Gastroesophageal sphincter (tissue), 4 donors: Measurements from ENCODE around the gene EXOG. TPM values are rescaled to one million over a fixed set of nuclear protein-coding genes. Genes with fewer than 3 reads are reported as not detected.
A peak's percentile ranks its signal among the peaks of the same experiment; 100 is the strongest.

ENCODE experiments used
- ATAC-seq: fragments of 150-250 bp; one replicate; pipeline ENCODE4 v1.9.1; 2016; ENCODE audit warnings: mild to moderate bottlenecking, moderate library complexity
- H3K27ac ChIP-seq, 4 donors: fragments of 200-600 bp; sonication (generic) in 3 of 4; 1 replicate in 3 of 4; 2 replicates in 1 of 4; pipeline ENCODE4 v1.5.1; 2016 to 2019
- H3K27me3 ChIP-seq: fragments of 200-600 bp; sonication (generic); one replicate; pipeline ENCODE4 v1.5.1; 2019
- H3K36me3 ChIP-seq, 2 donors: fragments of 200-600 bp; sonication (generic); one replicate each; pipeline ENCODE4 v1.5.1; 2019; ENCODE audit warnings: control low read depth in 1 of 2
- H3K4me1 ChIP-seq, 3 donors: fragments of 200-600 bp; sonication (generic); 1 replicate in 2 of 3; 2 replicates in 1 of 3; pipeline ENCODE4 v1.5.1; 2016 to 2019; ENCODE audit warnings: control low read depth in 2 of 3
- H3K4me3 ChIP-seq, 2 donors: fragments of 200-600 bp; sonication (generic); one replicate each; pipeline ENCODE4 v1.5.1; 2019; ENCODE audit warnings: mild to moderate bottlenecking in 1 of 2, moderate library complexity in 1 of 2
- H3K9me3 ChIP-seq, 3 donors: fragments of 200-600 bp; sonication (generic); one replicate each; pipeline ENCODE4 v1.5.1; 2017 to 2019; ENCODE audit warnings: control low read depth in 2 of 3
- EP300 ChIP-seq: sonication (generic); formaldehyde crosslinking; IDR thresholded peaks from one replicate; pipeline ENCODE4 v1.6.1; 2017; ENCODE audit warnings: antibody characterized with exemption, mild to moderate bottlenecking
- POLR2A ChIP-seq, 2 donors: fragments of 450-650 bp; IDR thresholded peaks; one replicate each; pipeline ENCODE4 v1.6.1; 2017; ENCODE audit warnings: antibody characterized with exemption in 2 of 2, mild to moderate bottlenecking in 2 of 2, moderate library complexity in 1 of 2
- POLR2AphosphoS5 ChIP-seq: sonication (generic); formaldehyde crosslinking; IDR thresholded peaks from one replicate; pipeline ENCODE4 v1.6.1; 2017; ENCODE audit warnings: antibody characterized with exemption
- WGBS, 2 donors: methylation state at CpG; one replicate each; pipeline ENCODE4 v1.1.5; 2018; ENCODE audit warnings: low coverage in 1 of 2; 5-methylcytosine and 5-hydroxymethylcytosine counted together
- total RNA-seq, 4 donors: library from RNA; depleted of rRNA; stranded (reverse); fragments of >200 nt; gene quantifications; one replicate each; pipeline ENCODE4 v1.1.0, GENCODE V29; 2016
- TF ChIP-seq, protein P1 (sequence below), 4 experiments: fragments of 200-600 bp in 2 of 4; fragments of 450-650 bp in 2 of 4; sonication (generic) in 1 of 4; IDR thresholded peaks; one replicate each; pipeline ENCODE4 v1.5.1; 2017 to 2019; ENCODE audit warnings: antibody characterized with exemption in 4 of 4, mild to moderate bottlenecking in 2 of 4, moderate library complexity in 2 of 4

Gene EXOG
- total RNA-seq, 4 donors from 2014 or later: 10.5 to 38.3 (median 19.3) TPM

DNA sequence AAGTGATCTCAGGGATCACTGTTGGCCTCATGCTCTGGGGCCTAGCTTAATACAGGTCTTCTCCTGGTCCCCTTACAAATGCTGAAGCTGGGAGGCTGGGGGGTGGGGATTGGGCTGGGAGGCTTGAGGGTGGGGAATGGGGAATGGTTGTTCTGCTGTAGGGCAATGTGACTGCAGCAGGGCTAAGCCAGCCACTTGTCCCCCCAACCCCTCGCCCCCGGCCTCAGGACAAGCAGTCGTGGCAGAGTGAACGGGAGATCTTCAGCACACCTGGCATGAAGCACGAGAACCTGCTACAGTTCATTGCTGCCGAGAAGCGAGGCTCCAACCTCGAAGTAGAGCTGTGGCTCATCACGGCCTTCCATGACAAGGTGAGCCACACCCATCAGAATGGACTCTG is 17.2 kb upstream of the EXOG start:
- no peaks in the 10 kb centered on the region for H3K27me3 ChIP-seq
- H3K36me3 ChIP-seq: peaks cover 0 to 70% of the 10 kb centered on the region in 2 donors
- no peaks in the 10 kb centered on the region for H3K4me1 ChIP-seq
- TF ChIP-seq, protein P1, sequence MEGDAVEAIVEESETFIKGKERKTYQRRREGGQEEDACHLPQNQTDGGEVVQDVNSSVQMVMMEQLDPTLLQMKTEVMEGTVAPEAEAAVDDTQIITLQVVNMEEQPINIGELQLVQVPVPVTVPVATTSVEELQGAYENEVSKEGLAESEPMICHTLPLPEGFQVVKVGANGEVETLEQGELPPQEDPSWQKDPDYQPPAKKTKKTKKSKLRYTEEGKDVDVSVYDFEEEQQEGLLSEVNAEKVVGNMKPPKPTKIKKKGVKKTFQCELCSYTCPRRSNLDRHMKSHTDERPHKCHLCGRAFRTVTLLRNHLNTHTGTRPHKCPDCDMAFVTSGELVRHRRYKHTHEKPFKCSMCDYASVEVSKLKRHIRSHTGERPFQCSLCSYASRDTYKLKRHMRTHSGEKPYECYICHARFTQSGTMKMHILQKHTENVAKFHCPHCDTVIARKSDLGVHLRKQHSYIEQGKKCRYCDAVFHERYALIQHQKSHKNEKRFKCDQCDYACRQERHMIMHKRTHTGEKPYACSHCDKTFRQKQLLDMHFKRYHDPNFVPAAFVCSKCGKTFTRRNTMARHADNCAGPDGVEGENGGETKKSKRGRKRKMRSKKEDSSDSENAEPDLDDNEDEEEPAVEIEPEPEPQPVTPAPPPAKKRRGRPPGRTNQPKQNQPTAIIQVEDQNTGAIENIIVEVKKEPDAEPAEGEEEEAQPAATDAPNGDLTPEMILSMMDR (IDR thresholded peaks at IDR 0.05): no peak
- no peak for TF ChIP-seq EP300
- TF ChIP-seq POLR2AphosphoS5: no peak
- TF ChIP-seq POLR2A (IDR thresholded peaks at IDR 0.05): no peak
- 82% methylated on average over 2 of the region's 9 CpGs; no CpG with 5 or more reads in 1 of the 2 donors for WGBS, 2 donors
- no peak overlapping the region for H3K27ac ChIP-seq
- no peak for ATAC-seq
- no peaks in the 10 kb centered on the region for H3K9me3 ChIP-seq
- no peak overlapping the region for H3K4me3 ChIP-seq

DNA sequence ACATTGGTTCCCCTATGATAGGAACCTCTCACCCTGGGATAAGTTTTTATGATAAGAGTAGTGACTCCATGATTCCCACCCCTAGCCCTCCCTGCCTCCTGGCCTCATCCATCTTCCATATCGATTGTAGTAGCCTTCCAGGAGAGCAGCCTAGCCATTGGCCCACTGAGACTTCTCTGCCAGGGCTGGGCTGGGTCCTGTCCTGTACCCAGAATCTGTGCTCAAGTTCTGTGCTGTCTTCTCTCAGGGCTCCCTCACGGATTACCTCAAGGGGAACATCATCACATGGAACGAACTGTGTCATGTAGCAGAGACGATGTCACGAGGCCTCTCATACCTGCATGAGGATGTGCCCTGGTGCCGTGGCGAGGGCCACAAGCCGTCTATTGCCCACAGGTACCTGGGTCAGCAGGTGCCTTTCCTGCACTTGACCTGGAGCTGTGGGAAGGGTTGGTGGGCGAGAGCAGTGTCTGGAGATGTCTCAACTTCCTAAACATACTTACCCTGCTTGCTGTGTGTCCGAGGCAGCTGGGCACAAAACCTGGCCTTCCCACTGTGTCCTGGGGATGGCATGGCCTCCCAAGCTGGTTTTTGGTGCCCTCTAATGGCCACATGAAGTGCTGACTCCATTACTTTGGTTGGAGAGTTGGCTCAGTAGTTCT is 16.6 kb upstream of the EXOG start:
- H3K27me3 ChIP-seq: no peaks in the 10 kb centered on the region
- H3K4me3 ChIP-seq: no peak overlapping the region
- H3K36me3 ChIP-seq: peaks cover 0 to 77% of the 10 kb centered on the region in 2 donors
- H3K4me1 ChIP-seq: no peaks in the 10 kb centered on the region
- WGBS, 2 donors: no CpG with 5 or more reads among the region's 10 CpGs
- H3K27ac ChIP-seq: no peak overlapping the region
- ATAC-seq: peak; percentile 60
- TF ChIP-seq, protein P1 (IDR thresholded peaks at IDR 0.05): peak in 3 of 4 experiments; percentile 78 to 87 (median 80)
- no peak for TF ChIP-seq POLR2AphosphoS5
- no peaks in the 10 kb centered on the region for H3K9me3 ChIP-seq

DNA sequence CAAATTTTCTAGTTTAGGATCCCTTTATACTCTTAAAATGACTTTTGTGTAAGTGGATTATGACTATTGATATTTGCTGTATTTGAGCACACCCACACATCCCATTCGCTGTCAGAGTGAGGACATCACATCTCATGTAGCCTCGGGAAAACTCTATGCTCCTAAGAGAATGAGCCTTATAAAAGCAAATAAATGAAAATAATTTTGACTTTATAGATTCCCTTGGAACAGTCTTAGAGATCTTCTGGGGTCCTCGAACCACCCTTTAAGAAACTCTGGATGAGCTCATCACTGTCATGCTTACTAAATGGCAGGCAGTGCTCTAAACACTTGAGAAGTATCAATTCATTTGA is 16.1 kb upstream of the EXOG start:
- Histone ChIP-seq H3K36me3 (peaks cover 0 to 82% of the 10 kb centered on the region in 2 donors), H3K27ac (no peak overlapping the region), H3K4me3 (no peak overlapping the region), H3K4me1 (no peaks in the 10 kb centered on the region), H3K27me3 (no peaks in the 10 kb centered on the region), H3K9me3 (no peaks in the 10 kb centered on the region)
- 57 to 72% methylated on average over 3 of the region's 3 CpGs for WGBS, 2 donors
- TF ChIP-seq, protein P1 (IDR thresholded peaks at IDR 0.05): no peak
- TF ChIP-seq EP300 (no peak), POLR2AphosphoS5 (no peak), POLR2A (IDR thresholded peaks at IDR 0.05) (no peak)
- ATAC-seq: no peak

DNA sequence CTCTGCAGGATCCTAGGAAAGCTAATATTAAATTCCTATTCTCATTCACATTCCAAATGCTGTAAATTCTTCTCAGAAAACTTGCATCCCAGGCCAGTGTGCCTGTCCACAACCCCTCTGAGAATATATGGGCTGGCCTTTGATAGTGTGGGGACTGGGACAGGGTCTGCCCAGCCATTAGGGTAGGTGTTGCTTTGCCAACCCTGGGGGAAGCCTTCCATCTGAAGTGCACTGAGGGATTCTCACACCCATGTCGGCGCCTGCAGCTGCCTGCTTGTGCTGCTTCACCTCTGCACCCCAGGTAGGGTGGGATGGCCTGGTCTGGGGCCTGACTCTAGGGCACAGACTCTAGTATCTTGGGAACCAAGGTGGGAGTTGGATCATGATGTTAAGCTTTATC is 15.2 kb upstream of the EXOG start:
- Histone ChIP-seq H3K4me3 (no peak overlapping the region), H3K27me3 (no peaks in the 10 kb centered on the region), H3K9me3 (no peaks in the 10 kb centered on the region), H3K27ac (no peak overlapping the region), H3K36me3 (peaks cover 0 to 86% of the 10 kb centered on the region in 2 donors), H3K4me1 (no peaks in the 10 kb centered on the region)
- WGBS, 2 donors: no CpG with 5 or more reads among the region's 2 CpGs
- TF ChIP-seq, protein P1 (IDR thresholded peaks at IDR 0.05): no peak
- TF ChIP-seq POLR2AphosphoS5 (no peak), EP300 (no peak), POLR2A (IDR thresholded peaks at IDR 0.05) (no peak)
- no peak for ATAC-seq

DNA sequence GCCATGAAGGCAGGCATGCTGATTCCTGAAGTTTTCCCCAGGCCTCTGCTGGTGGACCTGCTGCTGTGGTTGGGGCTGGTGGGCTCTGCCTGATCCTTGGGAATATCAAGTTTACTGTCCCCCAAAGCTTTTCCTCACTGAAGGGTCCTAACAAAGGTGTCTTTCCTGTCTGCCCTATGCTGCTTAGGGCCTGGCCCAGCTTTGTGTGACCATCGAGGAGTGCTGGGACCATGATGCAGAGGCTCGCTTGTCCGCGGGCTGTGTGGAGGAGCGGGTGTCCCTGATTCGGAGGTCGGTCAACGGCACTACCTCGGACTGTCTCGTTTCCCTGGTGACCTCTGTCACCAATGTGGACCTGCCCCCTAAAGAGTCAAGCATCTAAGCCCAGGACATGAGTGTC is 13.2 kb upstream of the EXOG start:
- H3K27me3 ChIP-seq: no peaks in the 10 kb centered on the region
- 50 to 54% methylated on average over 2 to 3 of the region's 10 CpGs for WGBS, 2 donors
- no peak overlapping the region for H3K27ac ChIP-seq
- no peaks in the 10 kb centered on the region for H3K9me3 ChIP-seq
- ATAC-seq: no peak
- TF ChIP-seq, protein P1 (IDR thresholded peaks at IDR 0.05): no peak
- TF ChIP-seq POLR2AphosphoS5 (no peak), POLR2A (IDR thresholded peaks at IDR 0.05) (no peak), EP300 (no peak)
- no peak overlapping the region for H3K4me3 ChIP-seq
- no peaks in the 10 kb centered on the region for H3K4me1 ChIP-seq
- H3K36me3 ChIP-seq: peaks cover 0 to 89% of the 10 kb centered on the region in 2 donors
